Omental fat pad (tissue), 4 donors: Measurements from ENCODE around the gene TDRD6. TPM values are rescaled to one million over a fixed set of nuclear protein-coding genes. Genes with fewer than 3 reads are reported as not detected.

Source experiments
- ATAC-seq: fragments of 150-250 bp; one replicate; pipeline ENCODE4 v1.9.1; 2016; ENCODE audit warnings: mild to moderate bottlenecking, moderate library complexity; ENCODE audit not compliant: low FRiP score
- DNase-seq: peaks from one replicate; pipeline ENCODE4 v3.0.0-alpha.2; 2019; ENCODE audit warnings: low spot score
- CTCF ChIP-seq, 3 donors: fragments of 450-650 bp; IDR thresholded peaks; one replicate each; pipeline ENCODE4 v1.5.1; 2016 to 2017; ENCODE audit warnings: antibody characterized with exemption in 3 of 3, mild to moderate bottlenecking in 3 of 3, moderate library complexity in 2 of 3
- total RNA-seq, 4 donors: library from RNA; depleted of rRNA; stranded (reverse); fragments of >200 nt; gene quantifications; one replicate each; pipeline ENCODE4 v1.1.0, GENCODE V29; 2016

TDRD6 gene
- total RNA-seq, 4 donors from 2014 or later, result 0.12 to 1.6 (median 0.59) TPM

GRCh38 chr6:46730921-46731461, 43.3 kb downstream of the TDRD6 start:
- DNase-seq, result no peak
- ATAC-seq, result no peak
- TF ChIP-seq CTCF (IDR thresholded peaks at IDR 0.05), result no peak

- ATAC-seq, result no peak
- TF ChIP-seq CTCF (IDR thresholded peaks at IDR 0.05), result no peak
- no peak for DNase-seq
Observed at GRCh38 chr6:46733341-46733801, 45.7 kb downstream of the TDRD6 start.

GRCh38 chr6:46734867-46735719, 47.4 kb downstream of the TDRD6 start, which contains the start of gene PLA2G7:
Gene PLA2G7, minus strand, starts transcription at chr6:46735375. Its CDS starts 12,484 bp downstream, at chr6:46722891.
- no peak for TF ChIP-seq CTCF (IDR thresholded peaks at IDR 0.05)
- ATAC-seq, result peak; percentile 74
- DNase-seq, result no peak

GRCh38 chr6:46735720-46736031, 48.0 kb downstream of the TDRD6 start:
- ATAC-seq (no peak), DNase-seq (no peak)
- no peak for TF ChIP-seq CTCF (IDR thresholded peaks at IDR 0.05)

GRCh38 chr6:46736906-46737305, 49.2 kb downstream of the TDRD6 start:
- TF ChIP-seq CTCF (IDR thresholded peaks at IDR 0.05), result no peak
- no peak for DNase-seq
- no peak for ATAC-seq

GRCh38 chr6:46741482-46741881, 53.8 kb downstream of the TDRD6 start:
- TF ChIP-seq CTCF (IDR thresholded peaks at IDR 0.05), result no peak
- ATAC-seq, result no peak
- no peak for DNase-seq

GRCh38 chr6:46741910-46742309, 54.2 kb downstream of the TDRD6 start:
- TF ChIP-seq CTCF (IDR thresholded peaks at IDR 0.05), result no peak
- no peak for ATAC-seq
- DNase-seq, result no peak
